AG04450 (cell line): ENCODE measurements around the gene B3GNT8. TPM values are rescaled to one million over a fixed set of nuclear protein-coding genes. Genes with fewer than 3 reads are reported as not detected.

Experiments used
- CTCF ChIA-PET: fragments of 300-600, 350-600 bp; formaldehyde crosslinking; extraction: SDS; loops from one replicate; lab custom pipeline; 2022; ENCODE audit warnings: antibody characterized with exemption, inconsistent platforms; lab: Charles Lee
- POLR2A ChIA-PET: fragments of 350-600 bp; formaldehyde crosslinking; extraction: SDS; loops from one replicate; lab custom pipeline; 2021; ENCODE audit warnings: antibody characterized with exemption, inconsistent platforms; lab: Yijun Ruan, JAX
- DNase-seq: peaks from one replicate; pipeline ENCODE4 v3.0.0-alpha.2; 2011; ENCODE audit warnings: low read depth, low spot score
- H3K27ac ChIP-seq: one replicate; pipeline ENCODE4 v1.5.1; 2012; ENCODE audit warnings: low read depth, low read length, control low read depth
- H3K27me3 ChIP-seq: one replicate; pipeline ENCODE4 v1.6.0; 2012; ENCODE audit warnings: low read length; ENCODE audit not compliant: control insufficient read depth, insufficient read depth
- H3K4me3 ChIP-seq: 2 replicates; pipeline ENCODE4 v1.5.1; 2011; ENCODE audit warnings: mild to moderate bottlenecking, low read depth, low read length, control low read depth
- H3K9me3 ChIP-seq: 2 replicates; pipeline ENCODE4 v1.5.1; 2012; ENCODE audit warnings: low read length; ENCODE audit not compliant: control insufficient read depth, insufficient read depth
- CTCF ChIP-seq: IDR thresholded peaks from 2 replicates; pipeline ENCODE4 v1.5.1; 2011; ENCODE audit warnings: low read depth, low read length, control low read depth, inconsistent platforms
- polyA plus RNA-seq: library from polyadenylated mRNA; depleted of rRNA; stranded (reverse); fragments of >200 nt; gene quantifications from 2 replicates; pipeline ENCODE4 v1.2.3, GENCODE V29; 2011

Gene B3GNT8
- polyA plus RNA-seq, 1 experiment = 0.14 TPM

DNA sequence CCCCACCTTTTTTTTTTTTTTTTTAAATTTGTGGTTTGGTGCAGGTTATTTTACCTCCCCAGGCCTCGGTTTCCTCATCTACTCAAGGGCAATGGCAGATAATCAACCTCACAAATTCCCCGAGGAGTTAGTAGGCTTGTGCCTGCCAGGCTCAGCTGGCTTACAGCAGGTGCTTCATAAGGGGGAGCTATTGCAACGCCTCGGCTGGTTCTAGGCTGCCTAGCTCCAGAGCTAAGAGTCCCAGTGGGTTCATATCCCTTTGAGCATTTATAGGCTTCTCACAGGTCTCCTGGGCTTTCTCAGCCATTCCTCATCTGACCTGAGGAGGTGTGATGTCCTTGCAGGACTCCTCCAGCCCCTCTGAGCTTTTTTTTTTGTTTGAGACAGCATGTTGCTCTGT lies 18.9 kb downstream of the B3GNT8 start:
- POLR2A ChIA-PET = interaction anchor here (0.7 kb wide), 1 partner anchor 462 kb away, joined by 4 read pairs; no protein-coding TSS in a partner anchor
- Histone ChIP-seq H3K27ac (no peak overlapping the region), H3K4me3 (no peak overlapping the region), H3K27me3 (no peaks in the 10 kb centered on the region), H3K9me3 (no peaks in the 10 kb centered on the region)
- DNase-seq = no peak
- CTCF ChIA-PET = interaction anchor here (0.7 to 1.3 kb wide), 2 partner anchors 24 to 162 kb away, joined by 3 to 4 read pairs; no protein-coding TSS in a partner anchor
- no peak for TF ChIP-seq CTCF

DNA sequence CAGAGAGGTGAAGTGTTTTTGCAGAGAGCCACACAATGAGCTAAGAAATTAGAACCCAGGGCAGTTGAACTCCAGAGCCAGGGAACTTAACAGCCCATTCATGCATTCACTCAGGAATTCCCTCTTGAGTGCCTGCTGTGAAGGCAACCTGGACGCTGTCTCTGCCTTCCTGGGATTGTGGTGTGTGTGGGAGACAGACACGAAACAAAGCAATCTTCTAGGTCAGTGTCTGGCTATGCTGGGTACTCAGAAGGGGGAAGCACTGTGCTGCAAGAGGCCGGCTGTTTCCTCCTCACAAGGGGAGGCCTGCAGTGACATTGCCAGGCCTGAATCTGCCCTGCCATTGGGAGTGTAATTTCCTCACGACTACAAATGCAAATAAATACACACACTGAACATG lies 19.9 kb downstream of the B3GNT8 start:
- no peak for DNase-seq
- H3K4me3 ChIP-seq = no peak overlapping the region
- ChIA-PET CTCF (no interaction called here), POLR2A (no interaction called here)
- H3K9me3 ChIP-seq = no peaks in the 10 kb centered on the region
- H3K27ac ChIP-seq = no peak overlapping the region
- TF ChIP-seq CTCF = no peak
- no peaks in the 10 kb centered on the region for H3K27me3 ChIP-seq

DNA sequence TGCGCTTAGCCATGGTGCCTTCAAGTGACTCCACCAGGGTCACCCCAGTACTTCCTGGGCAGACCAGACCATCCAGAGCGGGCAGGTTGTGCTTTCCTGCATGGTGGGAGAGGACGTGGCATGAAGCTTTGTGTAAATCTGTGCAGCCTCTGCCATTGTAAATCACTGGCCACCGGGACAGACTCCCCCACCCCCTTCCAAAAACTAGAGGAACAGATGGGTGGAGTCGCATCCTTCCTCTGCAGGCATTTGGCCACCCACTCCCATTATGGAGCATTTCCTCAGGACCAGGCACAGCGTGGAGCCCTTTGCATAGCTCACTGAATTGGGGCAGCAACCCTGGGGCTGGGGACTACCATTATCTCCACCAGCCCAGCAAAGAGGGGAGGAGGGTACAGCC lies 21.4 kb downstream of the B3GNT8 start:
- POLR2A ChIA-PET = interaction anchor here (0.6 kb wide), 1 partner anchor 1565 kb away, joined by 3 read pairs; no protein-coding TSS in a partner anchor
- TF ChIP-seq CTCF = no peak
- CTCF ChIA-PET = interaction anchor here (0.5 kb wide), 1 partner anchor 44 kb away, joined by 3 read pairs; no protein-coding TSS in a partner anchor
- no peaks in the 10 kb centered on the region for H3K27me3 ChIP-seq
- no peak overlapping the region for H3K4me3 ChIP-seq
- H3K9me3 ChIP-seq = no peaks in the 10 kb centered on the region
- no peak for DNase-seq
- H3K27ac ChIP-seq = no peak overlapping the region

GRCh38 chr19:41403181-41403970 lies 23.8 kb downstream of the B3GNT8 start:
- TF ChIP-seq CTCF = no peak
- Histone ChIP-seq H3K27me3 (no peaks in the 10 kb centered on the region), H3K27ac (no peak overlapping the region), H3K4me3 (no peak overlapping the region), H3K9me3 (no peaks in the 10 kb centered on the region)
- POLR2A ChIA-PET = no interaction called here
- no peak for DNase-seq
- CTCF ChIA-PET = no interaction called here

DNA sequence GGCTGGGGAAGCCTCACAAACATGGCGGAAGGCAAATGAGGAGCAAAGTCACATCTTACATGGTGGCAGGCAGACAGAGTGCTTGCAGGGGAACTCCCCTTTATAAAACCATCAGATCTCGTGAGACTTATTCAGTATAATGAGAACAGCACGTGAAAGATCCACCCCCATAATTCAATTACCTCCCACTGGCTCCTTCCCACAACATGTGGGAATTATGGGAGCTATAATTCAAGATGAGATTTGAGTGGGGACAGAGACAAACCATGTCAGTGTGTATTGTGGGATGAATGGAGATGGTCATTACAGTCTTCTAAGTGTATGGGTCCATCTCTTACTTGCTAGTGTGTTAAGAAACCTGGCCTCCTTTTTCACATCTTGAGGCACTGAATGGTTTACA lies 25.2 kb downstream of the B3GNT8 start:
- Histone ChIP-seq H3K27ac (no peak overlapping the region), H3K27me3 (no peaks in the 10 kb centered on the region), H3K9me3 (no peaks in the 10 kb centered on the region), H3K4me3 (no peak overlapping the region)
- POLR2A ChIA-PET = no interaction called here
- DNase-seq = no peak
- CTCF ChIA-PET = no interaction called here
- no peak for TF ChIP-seq CTCF
